ENCODE results near the gene ZNF197.
"Not testable (repeated sequence)": the region's sequence is repeated elsewhere in the genome, so short reads cannot be mapped to it uniquely, and the experiment has no call there.

The ZNF197 gene

GRCh38 chr3:44665173-44665572 is 40.3 kb downstream of the ZNF197 start:
- in situ Hi-C loops (cut with MboI; ENCODE audit: low pct_unique_long_range_greater_than_20kb, low sequenced_read_pairs, unreplicated experiment): no loop called here
- no peak for TF ChIP-seq CTCF (IDR thresholded peaks at IDR 0.05; ENCODE audit: extremely low read depth, insufficient read depth, missing control alignments)
- DNase-seq (ENCODE audit: low spot score): no peak

GRCh38 chr3:44666346-44666745 is 41.5 kb downstream of the ZNF197 start:
- no peak for TF ChIP-seq CTCF (IDR thresholded peaks at IDR 0.05; ENCODE audit: extremely low read depth, insufficient read depth, missing control alignments)
- no peak for DNase-seq (ENCODE audit: low spot score)
- in situ Hi-C loops (cut with MboI; ENCODE audit: low pct_unique_long_range_greater_than_20kb, low sequenced_read_pairs, unreplicated experiment): no loop called here

- no peak for TF ChIP-seq CTCF (IDR thresholded peaks at IDR 0.05; ENCODE audit: extremely low read depth, insufficient read depth, missing control alignments)
Measured at GRCh38 chr3:44669760-44670159, 44.9 kb downstream of the ZNF197 start.

GRCh38 chr3:44673466-44673865 is 48.6 kb downstream of the ZNF197 start:
- in situ Hi-C loops (cut with MboI; ENCODE audit: low pct_unique_long_range_greater_than_20kb, low sequenced_read_pairs, unreplicated experiment); DNase-seq (ENCODE audit: low spot score): not testable (repeated sequence)

More at GRCh38 chr3:44669760-44670159, 44.9 kb downstream of the ZNF197 start:
- DNase-seq (ENCODE audit: low spot score): no peak
- in situ Hi-C loops (cut with MboI; ENCODE audit: low pct_unique_long_range_greater_than_20kb, low sequenced_read_pairs, unreplicated experiment): no loop called here

GRCh38 chr3:44674211-44674610 is 49.4 kb downstream of the ZNF197 start:
- no peak for DNase-seq (ENCODE audit: low spot score)

GRCh38 chr3:44678480-44679116 is 53.8 kb downstream of the ZNF197 start:
- no peak for DNase-seq (ENCODE audit: low spot score)
- in situ Hi-C loops (cut with MboI; ENCODE audit: low pct_unique_long_range_greater_than_20kb, low sequenced_read_pairs, unreplicated experiment): no loop called here
- TF ChIP-seq CTCF (IDR thresholded peaks at IDR 0.05; ENCODE audit: extremely low read depth, insufficient read depth, missing control alignments): no peak

More at GRCh38 chr3:44674211-44674610, 49.4 kb downstream of the ZNF197 start:
- in situ Hi-C loops (cut with MboI; ENCODE audit: low pct_unique_long_range_greater_than_20kb, low sequenced_read_pairs, unreplicated experiment): no loop called here
- TF ChIP-seq CTCF (IDR thresholded peaks at IDR 0.05; ENCODE audit: extremely low read depth, insufficient read depth, missing control alignments): no peak

- in situ Hi-C loops (cut with MboI; ENCODE audit: low pct_unique_long_range_greater_than_20kb, low sequenced_read_pairs, unreplicated experiment): no loop called here
- TF ChIP-seq CTCF (IDR thresholded peaks at IDR 0.05; ENCODE audit: extremely low read depth, insufficient read depth, missing control alignments): no peak
- DNase-seq (ENCODE audit: low spot score): no peak
Measured at GRCh38 chr3:44680921-44681455, 56.2 kb downstream of the ZNF197 start.

Data from GM13977 (cell line).